BLaER1 (cell line): ENCODE results near the gene CLIP2.

Source experiments
- H3K27ac ChIP-seq: shearing (Covaris generic); formaldehyde crosslinking; 2 replicates; pipeline ENCODE4 v1.8.1; 2022
- H3K27me3 ChIP-seq: shearing (Covaris generic); formaldehyde crosslinking; 2 replicates; pipeline ENCODE4 v1.8.1; 2022
- H3K36me3 ChIP-seq: shearing (Covaris generic); formaldehyde crosslinking; 2 replicates; pipeline ENCODE4 v1.8.1; 2022
- H3K4me1 ChIP-seq: shearing (Covaris generic); formaldehyde crosslinking; 2 replicates; pipeline ENCODE4 v1.8.1; 2022
- H3K4me2 ChIP-seq: shearing (Covaris generic); formaldehyde crosslinking; 2 replicates; pipeline ENCODE4 v1.8.1; 2022
- H3K4me3 ChIP-seq: shearing (Covaris generic); formaldehyde crosslinking; 2 replicates; pipeline ENCODE4 v1.8.1; 2022
- H3K9ac ChIP-seq: shearing (Covaris generic); formaldehyde crosslinking; 2 replicates; pipeline ENCODE4 v1.8.1; 2022
- H3K9me3 ChIP-seq: shearing (Covaris generic); formaldehyde crosslinking; 2 replicates; pipeline ENCODE4 v1.8.1; 2022
- H4K20me1 ChIP-seq: shearing (Covaris generic); formaldehyde crosslinking; 2 replicates; pipeline ENCODE4 v1.8.1; 2022
- Cebpa-rat ChIP-seq: shearing (Covaris generic); IDR thresholded peaks from 2 replicates; pipeline ENCODE4 v1.8.1; 2022

Gene CLIP2

DNA sequence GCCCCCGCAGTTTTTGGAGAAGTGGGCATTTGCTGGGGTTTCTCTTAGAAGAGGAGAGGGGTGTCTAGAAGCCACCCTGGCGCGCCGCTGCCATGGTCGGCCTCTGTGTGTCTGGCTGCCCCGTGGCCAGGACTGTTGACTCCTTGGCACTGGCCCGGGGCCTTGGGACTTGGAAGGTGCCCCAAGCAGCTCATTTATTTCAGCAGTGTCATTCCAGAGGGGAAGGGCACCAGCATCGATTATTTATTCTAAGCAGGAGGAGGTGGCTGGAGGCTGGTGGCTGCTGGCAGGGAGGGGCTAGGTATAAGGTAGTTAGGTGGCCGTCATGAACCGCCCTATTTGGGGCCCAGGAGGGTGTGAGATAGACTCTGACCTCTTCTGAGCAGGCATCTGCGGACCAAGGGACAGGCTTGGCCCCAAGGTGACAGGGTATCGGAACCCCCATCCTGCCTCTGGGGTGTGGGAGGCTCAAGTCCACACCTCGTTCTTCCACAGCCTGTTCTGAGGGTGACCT lies 166.1 kb downstream of the CLIP2 start:
- Histone ChIP-seq H3K36me3 (peaks cover 22% of the 10 kb centered on the region), H3K4me1 (peaks cover 46% of the 10 kb centered on the region), H3K9me3 (peaks cover 8% of the 10 kb centered on the region; the same call in 1 of the 2 replicates), H3K9ac (peak overlapping the region; percentile 90), H3K4me2 (peak overlapping the region; percentile 94), H3K4me3 (peak overlapping the region; percentile 80), H3K27ac (peak overlapping the region; percentile 92), H3K27me3 (no peaks in the 10 kb centered on the region), H4K20me1 (peaks cover 57% of the 10 kb centered on the region)
- TF ChIP-seq Cebpa-rat: no peak
